GM12892 (cell line): ENCODE measurements around the gene FTO.

ENCODE experiments used
- POLR2A ChIP-seq: IDR thresholded peaks from 2 replicates; pipeline ENCODE4 v1.6.1; 2011; ENCODE audit warnings: low read depth, low read length, control low read depth
- POLR2AphosphoS5 ChIP-seq: IDR thresholded peaks from 2 replicates; pipeline ENCODE4 v1.6.1; 2011; ENCODE audit warnings: low read depth, low read length, control low read depth
- TAF1 ChIP-seq: IDR thresholded peaks from 2 replicates; pipeline ENCODE4 v1.6.1; 2011; ENCODE audit warnings: low read depth, mild to moderate bottlenecking, control low read depth, low read length, borderline replicate concordance

DNA sequence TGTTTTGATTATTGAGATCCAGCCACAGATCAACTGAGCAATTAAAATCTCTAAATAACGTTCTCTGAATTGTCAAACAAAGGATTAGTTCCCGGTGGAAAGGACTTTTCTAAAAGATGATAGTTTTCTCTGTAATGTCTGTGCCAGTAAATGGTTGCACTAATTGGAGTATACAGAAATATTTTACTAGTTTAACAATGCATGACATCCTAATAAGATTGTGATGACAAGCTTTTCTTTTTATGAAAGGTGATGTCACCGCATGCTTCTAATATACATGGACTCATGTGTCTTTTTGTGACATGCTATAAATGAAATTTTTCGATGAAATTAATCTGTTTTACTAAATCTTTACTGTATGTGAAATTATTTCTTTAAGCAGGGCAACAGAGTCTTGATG, 371.5 kb downstream of the FTO start:
- TF ChIP-seq POLR2AphosphoS5 = no peak
- TF ChIP-seq POLR2A = no peak
- TF ChIP-seq TAF1 = no peak
